Panc1 (cell line): ENCODE data around the gene CADM1. TPM values are rescaled to one million over a fixed set of nuclear protein-coding genes. Genes with fewer than 3 reads are reported as not detected.

ENCODE experiments used
- ATAC-seq: fragments of 200-7000 bp; cut with Tn5 transposase; 2 replicates; pipeline ENCODE4 v1.9.1; 2020; ENCODE audit warnings: mild to moderate bottlenecking, moderate library complexity
- BruUV-seq: library from RNA; stranded (reverse); fragments of 400-500 nt; replicated peaks from 2 replicates; lab custom pipeline; 2021; lab: Mats Ljungman, UMichigan
- CTCF ChIA-PET: fragments of 300-600 bp; sonication (Branson Sonifier 250); formaldehyde crosslinking; loops from one replicate; lab custom pipeline; 2022; ENCODE audit warnings: antibody characterized with exemption; lab: Charles Lee
- POLR2A ChIA-PET: fragments of 300-600 bp; sonication (Branson Sonifier 250); formaldehyde crosslinking; loops from one replicate; lab custom pipeline; 2022; ENCODE audit warnings: antibody characterized with exemption; lab: Charles Lee
- DNase-seq: peaks from one replicate; pipeline ENCODE4 v3.0.0-alpha.2; 2010; ENCODE audit warnings: low read depth, low spot score
- H3K27ac ChIP-seq: 2 replicates; pipeline ENCODE4 v1.5.1; 2011; ENCODE audit warnings: mild to moderate bottlenecking, low read length, inconsistent platforms
- H3K27me3 ChIP-seq: fragments of 200-500 bp; sonication (Bioruptor generic); 2 replicates; pipeline ENCODE4 v1.6.0; 2014; ENCODE audit warnings: low read length, inconsistent platforms; ENCODE audit not compliant: control insufficient read depth, insufficient read depth
- H3K36me3 ChIP-seq: fragments of 200-500 bp; sonication (Bioruptor generic); 2 replicates; pipeline ENCODE4 v1.5.1; 2014; ENCODE audit warnings: inconsistent platforms, mild to moderate bottlenecking, low read length, moderate library complexity; ENCODE audit not compliant: control insufficient read depth, insufficient read depth
- H3K4me1 ChIP-seq: 2 replicates; pipeline ENCODE4 v1.5.1; 2011; ENCODE audit warnings: inconsistent platforms, mild to moderate bottlenecking, low read length, moderate library complexity; ENCODE audit not compliant: control insufficient read depth, insufficient read depth
- H3K4me3 ChIP-seq, 2 experiments: 2 replicates each; pipeline ENCODE4 v1.5.1; 2011 to 2012; ENCODE audit warnings: low read depth in 2 of 2, low read length in 2 of 2, mild to moderate bottlenecking in 2 of 2, inconsistent platforms in 1 of 2, moderate library complexity in 1 of 2
- H3K9me3 ChIP-seq: fragments of 200-500 bp; sonication (Bioruptor generic); 2 replicates; pipeline ENCODE4 v1.5.1; 2014; ENCODE audit warnings: low read depth, mild to moderate bottlenecking, inconsistent platforms, low read length, moderate library complexity; ENCODE audit not compliant: control insufficient read depth, insufficient read depth
- POLR2AphosphoS5 ChIP-seq: IDR thresholded peaks from 2 replicates; pipeline ENCODE4 v1.6.1; 2012; ENCODE audit warnings: mild to moderate bottlenecking, low read depth, low read length, moderate library complexity
- REST ChIP-seq, 2 experiments: IDR thresholded peaks; 2 replicates each; pipeline ENCODE4 v1.6.1; 2011 to 2012; ENCODE audit warnings: low read depth in 2 of 2, control low read depth in 1 of 2, low read length in 1 of 2, mild to moderate bottlenecking in 1 of 2, moderate library complexity in 1 of 2; ENCODE audit not compliant: insufficient read depth in 1 of 2
- SIN3A ChIP-seq: IDR thresholded peaks from 2 replicates; pipeline ENCODE4 v1.6.1; 2012; ENCODE audit warnings: low read depth, mild to moderate bottlenecking, low read length, moderate library complexity, borderline replicate concordance; ENCODE audit not compliant: insufficient read depth
- TCF7L2 ChIP-seq: IDR thresholded peaks from 2 replicates; pipeline ENCODE4 v1.6.1; 2011; ENCODE audit warnings: mild to moderate bottlenecking, low read depth, low read length, inconsistent platforms
- in situ Hi-C: cut with HindIII; loops from 2 replicates; pipeline ENCODE4 v1.10.0; 2016; ENCODE audit warnings: low sequenced_read_pairs, low pct_unique_long_range_greater_than_20kb
- intact Hi-C: fragments of 100-400 bp; cut with micrococcal nuclease; formaldehyde crosslinking; loops from one replicate; pipeline ENCODE4 v1.10.0; 2022; ENCODE audit not compliant: unreplicated experiment
- total RNA-seq: library from RNA; stranded (reverse); gene quantifications from one replicate; pipeline ENCODE4 v1.2.1, GENCODE V29; 2021; ENCODE audit not compliant: unreplicated experiment
- TF ChIP-seq, protein P1 (sequence below): fragments of 450-650 bp; IDR thresholded peaks from 2 replicates; pipeline ENCODE4 v1.5.1; 2017; ENCODE audit warnings: mild to moderate bottlenecking

The CADM1 gene
- total RNA-seq, 1 experiment from 2014 or later, result 3.9 TPM

GRCh38 chr11:115183136-115183535 lies 321.1 kb downstream of the CADM1 start:
- CTCF ChIA-PET, result no interaction called here
- BruUV-seq, result no TSS peak

DNA sequence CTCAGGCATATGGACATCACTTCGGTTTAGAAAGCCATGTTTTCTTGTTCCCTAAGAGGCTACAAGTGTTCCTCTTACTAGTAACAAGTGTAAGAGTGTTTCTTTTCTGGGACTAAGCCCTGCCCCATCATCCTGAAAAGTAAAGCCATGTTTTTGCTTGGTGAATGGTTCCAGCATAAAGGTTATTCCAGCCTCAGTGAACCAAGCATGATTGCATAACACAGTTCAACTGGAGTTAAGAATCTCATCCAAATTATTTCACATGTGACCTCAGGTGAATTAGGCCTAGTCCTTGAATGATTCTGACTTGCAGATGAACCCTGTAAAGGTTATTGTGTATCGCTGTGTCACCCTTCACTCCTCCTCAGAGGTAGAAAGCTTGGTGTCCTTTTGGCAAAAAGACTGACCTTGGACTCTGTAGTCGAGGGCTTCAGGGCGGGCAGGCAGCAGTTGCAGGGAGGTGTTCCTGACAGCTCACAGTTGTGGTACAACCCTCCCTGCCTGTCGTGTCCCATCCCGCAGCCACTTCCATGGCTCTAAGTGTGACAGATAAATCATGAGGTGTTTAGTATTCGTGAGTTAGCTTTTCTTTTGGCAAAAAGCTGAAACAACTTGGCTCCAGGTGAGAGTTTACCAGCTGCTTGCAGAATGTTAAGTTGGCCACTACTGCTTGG lies 321.8 kb downstream of the CADM1 start:
- intact Hi-C loops, result no loop called here
- TF ChIP-seq REST (IDR thresholded peaks at IDR 0.05; ENCODE audit: insufficient read depth in 1 of 2, low read depth in 2 of 2, low read length in 1 of 2) (no peak), SIN3A (no peak), POLR2AphosphoS5 (no peak), TCF7L2 (no peak)
- TF ChIP-seq, protein P1, sequence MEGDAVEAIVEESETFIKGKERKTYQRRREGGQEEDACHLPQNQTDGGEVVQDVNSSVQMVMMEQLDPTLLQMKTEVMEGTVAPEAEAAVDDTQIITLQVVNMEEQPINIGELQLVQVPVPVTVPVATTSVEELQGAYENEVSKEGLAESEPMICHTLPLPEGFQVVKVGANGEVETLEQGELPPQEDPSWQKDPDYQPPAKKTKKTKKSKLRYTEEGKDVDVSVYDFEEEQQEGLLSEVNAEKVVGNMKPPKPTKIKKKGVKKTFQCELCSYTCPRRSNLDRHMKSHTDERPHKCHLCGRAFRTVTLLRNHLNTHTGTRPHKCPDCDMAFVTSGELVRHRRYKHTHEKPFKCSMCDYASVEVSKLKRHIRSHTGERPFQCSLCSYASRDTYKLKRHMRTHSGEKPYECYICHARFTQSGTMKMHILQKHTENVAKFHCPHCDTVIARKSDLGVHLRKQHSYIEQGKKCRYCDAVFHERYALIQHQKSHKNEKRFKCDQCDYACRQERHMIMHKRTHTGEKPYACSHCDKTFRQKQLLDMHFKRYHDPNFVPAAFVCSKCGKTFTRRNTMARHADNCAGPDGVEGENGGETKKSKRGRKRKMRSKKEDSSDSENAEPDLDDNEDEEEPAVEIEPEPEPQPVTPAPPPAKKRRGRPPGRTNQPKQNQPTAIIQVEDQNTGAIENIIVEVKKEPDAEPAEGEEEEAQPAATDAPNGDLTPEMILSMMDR, result no peak
- in situ Hi-C loops, result no loop called here
- Histone ChIP-seq H3K4me1 (no peaks in the 10 kb centered on the region), H3K9me3 (no peaks in the 10 kb centered on the region), H3K36me3 (no peaks in the 10 kb centered on the region), H3K27ac (no peak overlapping the region), H3K4me3 (no peak overlapping the region), H3K27me3 (no peaks in the 10 kb centered on the region)
- ChIA-PET CTCF (no interaction called here), POLR2A (no interaction called here)
- BruUV-seq, result no TSS peak
- ATAC-seq, result no peak
- no peak for DNase-seq

More at GRCh38 chr11:115183136-115183535, 321.1 kb downstream of the CADM1 start:
- in situ Hi-C loops, result no loop called here
- no peak overlapping the region for H3K27ac ChIP-seq
- POLR2A ChIA-PET, result no interaction called here
- intact Hi-C loops, result no loop called here
- no peaks in the 10 kb centered on the region for H3K36me3 ChIP-seq
- H3K9me3 ChIP-seq, result no peaks in the 10 kb centered on the region
- H3K4me3 ChIP-seq, result no peak overlapping the region
- ATAC-seq (no peak), DNase-seq (no peak)
- H3K4me1 ChIP-seq, result no peaks in the 10 kb centered on the region
- no peaks in the 10 kb centered on the region for H3K27me3 ChIP-seq
- TF ChIP-seq TCF7L2, result no peak
- TF ChIP-seq, protein P1, result no peak
- no peak for TF ChIP-seq SIN3A
- TF ChIP-seq POLR2AphosphoS5, result no peak
- TF ChIP-seq REST (IDR thresholded peaks at IDR 0.05; ENCODE audit: insufficient read depth in 1 of 2, low read depth in 2 of 2, low read length in 1 of 2), result no peak
